GM18868 (cell line): Measurements from ENCODE around the gene DOK3.
A peak's percentile ranks its signal among the peaks of the same experiment; 100 is the strongest.
"Not testable (repeated sequence)": the region's sequence is repeated elsewhere in the genome, so short reads cannot be mapped to it uniquely, and the experiment has no call there.

ENCODE experiments used
- ATAC-seq: cut with Tn5 transposase; IDR thresholded peaks from one replicate; pipeline ENCODE4 v1.9.1; 2021; ENCODE audit warnings: mild to moderate bottlenecking, moderate library complexity; ENCODE audit not compliant: unreplicated experiment

Gene DOK3

GRCh38 chr5:177498013-177498787 lies 11.4 kb downstream of the DOK3 start:
- no peak for ATAC-seq

GRCh38 chr5:177497292-177498012 lies 12.2 kb downstream of the DOK3 start, which contains the start of gene PDLIM7:
TSS of gene PDLIM7 (minus strand) at chr5:177497604. CDS start at chr5:177496512, 1,092 bp downstream.
- ATAC-seq, result peak; percentile 72

GRCh38 chr5:177496727-177497291 lies 12.8 kb downstream of the DOK3 start:
- no peak for ATAC-seq

GRCh38 chr5:177496070-177496726 lies 13.4 kb downstream of the DOK3 start:
- ATAC-seq, result no peak

- ATAC-seq, result no peak
These were observed 14.2 kb downstream of the DOK3 start for GRCh38 chr5:177495243-177496060.

GRCh38 chr5:177494346-177495195 lies 15.1 kb downstream of the DOK3 start:
- ATAC-seq, result no peak

- no peak for ATAC-seq
These were observed 15.8 kb downstream of the DOK3 start for GRCh38 chr5:177493795-177494345.

- ATAC-seq, result no peak
These were observed 16.8 kb downstream of the DOK3 start for GRCh38 chr5:177492841-177493240.

GRCh38 chr5:177491983-177492746 lies 17.5 kb downstream of the DOK3 start:
- ATAC-seq, result no peak

GRCh38 chr5:177491429-177491945 lies 18.1 kb downstream of the DOK3 start:
- ATAC-seq, result no peak

GRCh38 chr5:177490992-177491391 lies 18.6 kb downstream of the DOK3 start:
- ATAC-seq, result no peak

- ATAC-seq, result no peak
These were observed 19.2 kb downstream of the DOK3 start for GRCh38 chr5:177490311-177490991.

GRCh38 chr5:177489119-177489716 lies 20.4 kb downstream of the DOK3 start:
- no peak for ATAC-seq

- no peak for ATAC-seq
These were observed 21.7 kb downstream of the DOK3 start for GRCh38 chr5:177487975-177488374.

- no peak for ATAC-seq
These were observed 22.5 kb downstream of the DOK3 start for GRCh38 chr5:177487144-177487543.

GRCh38 chr5:177486256-177486655 lies 23.4 kb downstream of the DOK3 start:
- ATAC-seq, result no peak

GRCh38 chr5:177485753-177486152 lies 23.9 kb downstream of the DOK3 start:
- not testable (repeated sequence) for ATAC-seq
